Esophagus muscularis mucosa (tissue), 4 donors: ENCODE results near the gene ETV2. TPM values are rescaled to one million over a fixed set of nuclear protein-coding genes. Genes with fewer than 3 reads are reported as not detected.
"Not testable (repeated sequence)": the region's sequence is repeated elsewhere in the genome, so short reads cannot be mapped to it uniquely, and the experiment has no call there.

Experiments
- DNase-seq: peaks from one replicate; pipeline ENCODE4 v3.0.0-alpha.2; 2017; ENCODE audit errors: extremely low spot score
- H3K27ac ChIP-seq, 4 donors: fragments of 200-600 bp; sonication (generic); replicated peaks in 1 of 4; 1 replicate in 3 of 4; 2 replicates in 1 of 4; pipeline ENCODE4 v1.5.1; 2016 to 2019; ENCODE audit warnings: mild to moderate bottlenecking in 1 of 4
- H3K27me3 ChIP-seq, 4 donors: fragments of 200-600 bp; sonication (generic); one replicate each; pipeline versions ENCODE4 v1.5.1 to v1.6.0; 2016 to 2019
- H3K36me3 ChIP-seq, 4 donors: fragments of 200-600 bp; sonication (generic); one replicate each; pipeline ENCODE4 v1.5.1; 2016 to 2019
- H3K4me1 ChIP-seq, 4 donors: fragments of 200-600 bp; sonication (generic); one replicate each; pipeline ENCODE4 v1.5.1; 2016 to 2019
- H3K4me3 ChIP-seq, 4 donors: fragments of 200-600 bp; sonication (generic); 1 replicate in 2 of 4; 2 replicates in 2 of 4; pipeline ENCODE4 v1.5.1; 2016 to 2019; ENCODE audit warnings: mild to moderate bottlenecking in 4 of 4, moderate library complexity in 1 of 4
- H3K9me3 ChIP-seq, 4 donors: fragments of 200-600 bp; sonication (generic); 1 replicate in 3 of 4; 2 replicates in 1 of 4; pipeline ENCODE4 v1.5.1; 2016 to 2019
- EP300 ChIP-seq: sonication (generic); formaldehyde crosslinking; IDR thresholded peaks from one replicate; pipeline ENCODE4 v1.6.1; 2017; ENCODE audit warnings: antibody characterized with exemption
- POLR2A ChIP-seq: fragments of 450-650 bp; IDR thresholded peaks from one replicate; pipeline ENCODE4 v1.6.1; 2017; ENCODE audit warnings: antibody characterized with exemption, moderate library complexity, mild to moderate bottlenecking, low read depth
- POLR2AphosphoS5 ChIP-seq, 2 donors: sonication (generic); formaldehyde crosslinking; IDR thresholded peaks; one replicate each; pipeline ENCODE4 v1.6.1; 2017; ENCODE audit warnings: antibody characterized with exemption in 2 of 2
- WGBS: methylation state at CpG from one replicate; pipeline ENCODE4 v1.1.5; 2018; 5-methylcytosine and 5-hydroxymethylcytosine counted together
- intact Hi-C: fragments of 100-400 bp; cut with DNase I; formaldehyde crosslinking; loops from one replicate; pipeline ENCODE4 v1.15.1; 2023
- total RNA-seq, 4 donors: library from RNA; depleted of rRNA; stranded (reverse); fragments of >200 nt; gene quantifications; one replicate each; pipeline versions ENCODE4 v1.1.0 to v1.2.1, GENCODE V29; 2016
- TF ChIP-seq, protein P1 (sequence below), 3 experiments: fragments of 200-600 bp in 2 of 3; fragments of 450-650 bp in 1 of 3; sonication (generic) in 2 of 3; IDR thresholded peaks; one replicate each; pipeline ENCODE4 v1.5.1; 2017 to 2019; ENCODE audit warnings: antibody characterized with exemption in 3 of 3, mild to moderate bottlenecking in 2 of 3, moderate library complexity in 1 of 3

Gene ETV2, protein sequence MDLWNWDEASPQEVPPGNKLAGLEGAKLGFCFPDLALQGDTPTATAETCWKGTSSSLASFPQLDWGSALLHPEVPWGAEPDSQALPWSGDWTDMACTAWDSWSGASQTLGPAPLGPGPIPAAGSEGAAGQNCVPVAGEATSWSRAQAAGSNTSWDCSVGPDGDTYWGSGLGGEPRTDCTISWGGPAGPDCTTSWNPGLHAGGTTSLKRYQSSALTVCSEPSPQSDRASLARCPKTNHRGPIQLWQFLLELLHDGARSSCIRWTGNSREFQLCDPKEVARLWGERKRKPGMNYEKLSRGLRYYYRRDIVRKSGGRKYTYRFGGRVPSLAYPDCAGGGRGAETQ
- 1 to 10 TPM in 1 of 4 donors, not detected in 3; 3.4 TPM for total RNA-seq

DNA sequence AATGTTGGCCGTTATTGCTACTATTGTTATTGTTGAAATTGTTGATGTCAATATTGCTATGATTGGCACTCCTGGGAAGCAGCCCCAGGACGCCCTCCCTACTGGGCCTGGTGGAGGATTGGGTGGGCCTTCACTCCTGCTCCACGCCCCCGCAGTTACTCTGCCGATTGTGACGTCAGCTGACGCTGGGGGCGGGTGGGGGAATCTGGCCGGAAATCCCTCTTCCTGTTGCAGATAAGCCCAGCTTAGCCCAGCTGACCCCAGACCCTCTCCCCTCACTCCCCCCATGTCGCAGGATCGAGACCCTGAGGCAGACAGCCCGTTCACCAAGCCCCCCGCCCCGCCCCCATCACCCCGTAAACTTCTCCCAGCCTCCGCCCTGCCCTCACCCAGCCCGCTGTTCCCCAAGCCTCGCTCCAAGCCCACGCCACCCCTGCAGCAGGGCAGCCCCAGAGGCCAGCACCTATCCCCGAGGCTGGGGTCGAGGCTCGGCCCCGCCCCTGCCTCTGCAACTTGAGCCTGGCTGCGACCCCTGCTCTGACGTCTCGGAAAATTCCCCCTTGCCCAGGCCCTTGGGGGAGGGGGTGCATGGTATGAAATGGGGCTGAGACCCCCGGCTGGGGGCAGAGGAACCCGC is at the start of gene ETV2:
TSS of gene ETV2 (plus strand) at position 231 of the 637 bp plus-strand sequence. CDS start 716 bp downstream, outside the sequence.
- TF ChIP-seq POLR2A (no peak), POLR2AphosphoS5 (IDR thresholded peaks at IDR 0.05) (no peak), EP300 (no peak)
- TF ChIP-seq, protein P1, sequence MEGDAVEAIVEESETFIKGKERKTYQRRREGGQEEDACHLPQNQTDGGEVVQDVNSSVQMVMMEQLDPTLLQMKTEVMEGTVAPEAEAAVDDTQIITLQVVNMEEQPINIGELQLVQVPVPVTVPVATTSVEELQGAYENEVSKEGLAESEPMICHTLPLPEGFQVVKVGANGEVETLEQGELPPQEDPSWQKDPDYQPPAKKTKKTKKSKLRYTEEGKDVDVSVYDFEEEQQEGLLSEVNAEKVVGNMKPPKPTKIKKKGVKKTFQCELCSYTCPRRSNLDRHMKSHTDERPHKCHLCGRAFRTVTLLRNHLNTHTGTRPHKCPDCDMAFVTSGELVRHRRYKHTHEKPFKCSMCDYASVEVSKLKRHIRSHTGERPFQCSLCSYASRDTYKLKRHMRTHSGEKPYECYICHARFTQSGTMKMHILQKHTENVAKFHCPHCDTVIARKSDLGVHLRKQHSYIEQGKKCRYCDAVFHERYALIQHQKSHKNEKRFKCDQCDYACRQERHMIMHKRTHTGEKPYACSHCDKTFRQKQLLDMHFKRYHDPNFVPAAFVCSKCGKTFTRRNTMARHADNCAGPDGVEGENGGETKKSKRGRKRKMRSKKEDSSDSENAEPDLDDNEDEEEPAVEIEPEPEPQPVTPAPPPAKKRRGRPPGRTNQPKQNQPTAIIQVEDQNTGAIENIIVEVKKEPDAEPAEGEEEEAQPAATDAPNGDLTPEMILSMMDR (IDR thresholded peaks at IDR 0.05): no peak
- Histone ChIP-seq H3K4me3 (no peak within 1 kb of the TSS), H3K36me3 (peaks cover 13 to 18% (median 17%) of the 10 kb centered on the region in 4 donors), H3K9me3 (no peaks in the 10 kb centered on the region), H3K27me3 (no peaks in the 10 kb centered on the region), H3K4me1 (peaks cover 15 to 40% (median 39%) of the 10 kb centered on the region in 4 donors), H3K27ac (no peak within 1 kb of the TSS)
- 26% methylated on average over 20 of the region's 28 CpGs for WGBS
- intact Hi-C loops: loop anchor here (2.0 kb wide), 1 partner anchor 13 kb away; the partner anchor contains the start of gene RBM42
- no peak for DNase-seq

DNA sequence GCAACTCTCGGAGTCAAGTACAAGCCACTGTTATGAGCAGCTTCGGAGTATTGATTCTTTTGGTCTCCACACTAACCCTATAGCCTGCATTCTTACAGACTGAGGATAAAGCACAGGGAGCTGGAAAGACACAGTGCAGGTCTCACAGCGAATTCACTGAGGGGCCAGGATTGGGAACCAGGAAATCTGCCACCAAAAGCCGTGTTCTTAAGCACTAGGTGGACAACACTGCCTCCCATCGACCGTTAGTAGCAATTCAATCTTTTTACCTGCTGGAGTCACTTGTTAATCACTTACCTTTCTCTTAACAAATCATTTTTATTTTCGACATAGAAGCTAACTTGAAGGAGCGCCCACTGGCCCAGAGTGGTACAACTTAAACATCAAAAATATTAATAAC is 49.3 kb upstream of the ETV2 start:
- no peak overlapping the region for H3K27ac ChIP-seq
- no peak overlapping the region for H3K4me3 ChIP-seq
- intact Hi-C loops: no loop called here
- no peak for DNase-seq
- WGBS: 26% methylated on average over 8 of the region's 8 CpGs
- no peaks in the 10 kb centered on the region for H3K9me3 ChIP-seq
- TF ChIP-seq, protein P1 (IDR thresholded peaks at IDR 0.05): peak in 2 of 3 experiments; percentile 9 to 31
- no peak for TF ChIP-seq POLR2AphosphoS5 (IDR thresholded peaks at IDR 0.05)
- no peak for TF ChIP-seq POLR2A
- no peaks in the 10 kb centered on the region for H3K4me1 ChIP-seq
- H3K36me3 ChIP-seq: no peaks in the 10 kb centered on the region
- H3K27me3 ChIP-seq: peaks cover 0 to 40% (median 0%) of the 10 kb centered on the region in 4 donors

DNA sequence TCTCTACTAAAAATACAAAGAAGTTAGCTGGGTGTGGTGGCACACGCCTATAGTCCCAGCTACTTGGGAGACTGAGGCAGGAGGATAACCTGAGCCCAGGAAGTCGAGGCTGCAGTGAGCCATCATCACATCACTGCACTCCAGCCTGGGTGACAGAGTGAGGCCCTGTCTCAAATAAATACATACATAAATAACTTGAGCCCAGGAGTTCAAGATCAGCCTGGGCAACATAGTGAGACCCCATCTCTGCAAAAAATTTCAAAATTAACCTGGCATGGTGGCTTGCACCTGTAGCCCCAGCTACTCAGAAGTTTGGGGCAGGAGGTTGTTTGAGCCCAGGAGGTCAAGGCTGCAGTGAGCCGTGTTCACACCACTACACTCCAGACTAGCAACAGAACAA is 46.5 kb upstream of the ETV2 start:
- intact Hi-C loops, H3K9me3 ChIP-seq, DNase-seq: not testable (repeated sequence)

DNA sequence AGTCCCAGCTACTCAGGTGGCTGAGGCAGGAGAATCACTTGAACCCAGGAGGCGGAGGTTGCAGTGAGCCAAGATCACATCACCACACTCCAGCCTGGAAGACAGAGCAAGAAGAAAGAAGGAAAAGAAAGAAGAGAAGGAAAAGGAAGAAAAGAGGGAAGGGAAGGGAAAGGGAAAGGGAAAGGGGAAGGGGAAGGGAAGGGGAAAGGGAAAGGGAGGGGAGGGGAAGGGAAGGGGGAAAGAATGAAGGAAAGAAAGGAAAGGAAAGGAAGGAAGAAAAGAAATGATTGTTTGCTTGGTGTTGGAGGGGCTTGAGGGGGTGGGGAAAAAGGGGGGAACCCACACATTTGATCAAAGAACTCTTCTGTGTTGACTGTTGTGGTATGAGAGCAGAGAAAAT is 45.6 kb upstream of the ETV2 start:
- intact Hi-C loops: no loop called here
- Histone ChIP-seq H3K9me3 (no peaks in the 10 kb centered on the region), H3K4me3 (no peak overlapping the region), H3K36me3 (no peaks in the 10 kb centered on the region), H3K27me3 (peaks cover 0 to 52% (median 0%) of the 10 kb centered on the region in 4 donors), H3K27ac (no peak overlapping the region), H3K4me1 (no peaks in the 10 kb centered on the region)
- no peak for DNase-seq
- no peak for TF ChIP-seq POLR2AphosphoS5 (IDR thresholded peaks at IDR 0.05)
- TF ChIP-seq EP300: no peak
- TF ChIP-seq, protein P1 (IDR thresholded peaks at IDR 0.05): no peak
- no peak for TF ChIP-seq POLR2A
- 100% methylated on average over 1 of the region's 1 CpG for WGBS

More for the DNA sequence above, 46.5 kb upstream of the ETV2 start:
- not testable (repeated sequence) for H3K4me3 ChIP-seq, H3K4me1 ChIP-seq, H3K36me3 ChIP-seq, H3K27ac ChIP-seq
- 74% methylated on average over 3 of the region's 3 CpGs for WGBS
- H3K27me3 ChIP-seq: peaks cover 0 to 46% (median 0%) of the 10 kb centered on the region in 4 donors

DNA sequence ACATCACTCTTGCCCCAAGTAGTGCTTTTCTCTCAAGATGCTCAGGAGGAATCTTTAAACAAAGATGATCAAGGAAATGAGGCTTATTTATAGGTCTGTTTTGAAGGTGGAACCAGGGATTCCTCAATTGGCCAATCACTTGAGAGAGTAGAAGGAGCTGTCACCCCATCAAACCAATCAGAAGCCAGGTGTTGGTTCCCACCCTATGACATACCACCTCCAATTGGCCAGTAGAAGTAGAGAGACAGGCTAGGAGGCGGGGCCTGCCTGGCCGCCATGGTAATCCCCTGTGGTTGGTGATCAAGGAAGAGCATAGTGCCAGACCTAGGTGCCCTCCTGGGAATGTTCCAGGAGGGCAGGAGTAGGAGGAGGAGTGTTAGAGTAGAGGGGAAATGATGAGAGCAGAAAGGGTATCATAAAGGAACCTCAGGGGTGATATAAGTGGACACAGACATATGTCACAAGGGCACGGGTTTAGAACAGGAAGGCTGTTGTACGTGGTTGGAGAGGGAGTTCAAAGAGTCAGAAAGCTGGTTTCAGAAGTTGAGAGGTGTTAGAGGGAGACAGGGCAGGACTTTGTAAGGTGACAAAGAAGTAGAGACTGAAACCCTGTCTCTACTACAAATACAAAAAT is 45.1 kb upstream of the ETV2 start:
- H3K9me3 ChIP-seq: no peaks in the 10 kb centered on the region
- no peaks in the 10 kb centered on the region for H3K36me3 ChIP-seq
- H3K27ac ChIP-seq: no peak overlapping the region
- intact Hi-C loops: no loop called here
- no peak for DNase-seq
- H3K4me1 ChIP-seq: no peaks in the 10 kb centered on the region
- WGBS: 66% methylated on average over 4 of the region's 4 CpGs
- H3K4me3 ChIP-seq: no peak overlapping the region
- H3K27me3 ChIP-seq: peaks cover 0 to 55% (median 0%) of the 10 kb centered on the region in 4 donors
- TF ChIP-seq POLR2A (no peak), EP300 (no peak), POLR2AphosphoS5 (IDR thresholded peaks at IDR 0.05) (no peak)
- TF ChIP-seq, protein P1 (IDR thresholded peaks at IDR 0.05): no peak
